Measurements from ENCODE around the gene TBL1XR1. TPM values are rescaled to one million over a fixed set of nuclear protein-coding genes. Genes with fewer than 3 reads are reported as not detected.

The TBL1XR1 gene
- total and polyA plus RNA-seq, 2 of the 4 experiments (the other 2 are of a cell fraction): 25.2 to 170 TPM

- H4K20me1 ChIP-seq (ENCODE audit: insufficient read depth, low read length): no peaks in the 10 kb centered on the region
- no peak overlapping the region for H4K5ac ChIP-seq (ENCODE audit: low read depth, low read length)
- in situ Hi-C loops (cut with MboI; ENCODE audit: low sequenced_read_pairs) (no loop called here), dilution Hi-C loops (cut with HindIII; ENCODE audit: low sequenced_read_pairs, unreplicated experiment) (no loop called here), intact Hi-C loops (cut with micrococcal nuclease) (no loop called here)
- H2BK15ac ChIP-seq (ENCODE audit: low read depth, low read length): no peak overlapping the region
- no peaks in the 10 kb centered on the region for H3K36me3 ChIP-seq (ENCODE audit: control insufficient read depth, insufficient read depth, low read length)
- no peak overlapping the region for H3K23ac ChIP-seq (ENCODE audit: low read depth, low read length)
- no peak overlapping the region for H2AFZ ChIP-seq (replicated peaks; ENCODE audit: low read length, poor library complexity)
- POLR2A ChIA-PET (ENCODE audit: unreplicated experiment): no interaction called here
- H3K27me3 ChIP-seq (ENCODE audit: control insufficient read depth, insufficient read depth, low read length): no peaks in the 10 kb centered on the region
- H3K9ac ChIP-seq (ENCODE audit: low read depth, low read length): no peak overlapping the region
- H3K9me1 ChIP-seq (ENCODE audit: insufficient read depth, low read length): no peaks in the 10 kb centered on the region
- no peak overlapping the region for H4K91ac ChIP-seq (ENCODE audit: insufficient read depth, low read depth, low read length)
- H2BK20ac ChIP-seq (ENCODE audit: low read depth, low read length): no peak overlapping the region
- no peak overlapping the region for H3K27ac ChIP-seq (ENCODE audit: insufficient read depth, low read length)
- H3K9me3 ChIP-seq (ENCODE audit: control insufficient read depth, insufficient read depth, low read length): no peaks in the 10 kb centered on the region
- no peak overlapping the region for H2AK9ac ChIP-seq (replicated peaks; ENCODE audit: low read depth, low read length, poor library complexity)
- H2AK5ac ChIP-seq (ENCODE audit: low read depth, low read length): no peak overlapping the region
- no peak overlapping the region for H3K4ac ChIP-seq (ENCODE audit: low read depth, low read length)
- no peaks in the 10 kb centered on the region for H3K4me1 ChIP-seq (ENCODE audit: control insufficient read depth, insufficient read depth, low read length)
- H4K8ac ChIP-seq (ENCODE audit: low read depth in 2 of 2, low read length in 2 of 2): no peak overlapping the region
- no peak for ATAC-seq (ENCODE audit: low read depth)
- no peak for TF ChIP-seq ELK1 (IDR thresholded peaks at IDR 0.05; ENCODE audit: borderline replicate concordance, low read depth, low read length)
- TF ChIP-seq BHLHE40 (IDR thresholded peaks at IDR 0.05; ENCODE audit: low read depth, low read length): no peak
- TF ChIP-seq FOS (IDR thresholded peaks at IDR 0.05; ENCODE audit: low read depth, low read length): no peak
- no peak for TF ChIP-seq MAFK (IDR thresholded peaks at IDR 0.05; ENCODE audit: low read depth, low read length)
- no peak for TF ChIP-seq USF2 (IDR thresholded peaks at IDR 0.05; ENCODE audit: low read depth, low read length)
- TF ChIP-seq MAZ (IDR thresholded peaks at IDR 0.05; ENCODE audit: borderline replicate concordance, low read depth, low read length): no peak
- TF ChIP-seq NFE2L2 (IDR thresholded peaks at IDR 0.05; ENCODE audit: low read depth, low read length): no peak
- TF ChIP-seq SMC3 (IDR thresholded peaks at IDR 0.05; ENCODE audit: low read depth, low read length): no peak
- TF ChIP-seq CEBPB (IDR thresholded peaks at IDR 0.05; ENCODE audit: low read depth, low read length): no peak
- TF ChIP-seq POLR2A (IDR thresholded peaks at IDR 0.05; ENCODE audit: low read depth, low read length): no peak
- TF ChIP-seq CTCF (conservative IDR thresholded peaks at IDR 0.05; ENCODE audit: low read depth, low read length): no peak
- TF ChIP-seq MXI1 (IDR thresholded peaks at IDR 0.05; ENCODE audit: borderline replicate concordance, low read depth, low read length): no peak
- TF ChIP-seq CHD1 (IDR thresholded peaks at IDR 0.05; ENCODE audit: low read depth, low read length): no peak
- TF ChIP-seq RCOR1 (IDR thresholded peaks at IDR 0.05; ENCODE audit: insufficient replicate concordance, low read length): no peak
- no peak for TF ChIP-seq RFX5 (IDR thresholded peaks at IDR 0.05; ENCODE audit: low read depth, low read length)
- no peak overlapping the region for H3K4me2 ChIP-seq (ENCODE audit: low read depth, low read length)
- WGBS, 2 experiments (ENCODE audit: extremely low coverage in 2 of 2, insufficient read length in 1 of 2): no CpG with 5 or more reads among the region's 6 CpGs
- no peak overlapping the region for H2BK120ac ChIP-seq (ENCODE audit: low read depth, low read length)
- H3K14ac ChIP-seq (replicated peaks; ENCODE audit: low read depth, low read length): no peak overlapping the region
- DNase-seq: no peak
- no peak overlapping the region for H3K18ac ChIP-seq (ENCODE audit: low read depth, low read length)
- no peak overlapping the region for H2BK5ac ChIP-seq (ENCODE audit: low read depth, low read length, poor library complexity, severe bottlenecking)
- CTCF ChIA-PET: no interaction called here
- H3K79me1 ChIP-seq (ENCODE audit: low read depth in 1 of 2, low read length in 2 of 2): no peaks in the 10 kb centered on the region
- BruUV-seq (replicated peaks): no TSS peak
- no peak overlapping the region for H3K4me3 ChIP-seq (ENCODE audit: insufficient read depth, low read depth, low read length)
- H3K56ac ChIP-seq (ENCODE audit: extremely low read depth, insufficient read depth, low read length): no peak overlapping the region
Measured at GRCh38 chr3:177208223-177208622, 10.9 kb upstream of the TBL1XR1 start.

Measured in IMR-90 (cell line).